HG03342 (cell line): Measurements from ENCODE around the gene PEAK1.

Experiments
- ATAC-seq: cut with Tn5 transposase; IDR thresholded peaks from one replicate; pipeline ENCODE4 v1.9.1; 2021; ENCODE audit warnings: mild to moderate bottlenecking, moderate library complexity; ENCODE audit not compliant: unreplicated experiment

Gene PEAK1

GRCh38 chr15:77419836-77420609 lies at the start of gene PEAK1:
Gene PEAK1 (minus strand): TSS chr15:77420104. CDS start chr15:77181926, 238,178 bp downstream.
- ATAC-seq, result peak; percentile 91

- no peak for ATAC-seq
Observed at GRCh38 chr15:77468896-77469295, 49.0 kb upstream of the PEAK1 start.

- ATAC-seq, result no peak
Observed at GRCh38 chr15:77466521-77466920, 46.6 kb upstream of the PEAK1 start.

- ATAC-seq, result no peak
Observed at GRCh38 chr15:77464129-77464865, 44.4 kb upstream of the PEAK1 start.

- ATAC-seq, result no peak
Observed at GRCh38 chr15:77461486-77461885, 41.6 kb upstream of the PEAK1 start.

GRCh38 chr15:77459031-77459430 lies 39.1 kb upstream of the PEAK1 start:
- ATAC-seq, result no peak

GRCh38 chr15:77457905-77458265 lies 38.0 kb upstream of the PEAK1 start:
- no peak for ATAC-seq

- no peak for ATAC-seq
Observed at GRCh38 chr15:77457191-77457904, 37.4 kb upstream of the PEAK1 start.

- no peak for ATAC-seq
Observed at GRCh38 chr15:77456746-77457145, 36.8 kb upstream of the PEAK1 start.

GRCh38 chr15:77455696-77456321 lies 35.9 kb upstream of the PEAK1 start:
- ATAC-seq, result no peak

GRCh38 chr15:77454951-77455350 lies 35.0 kb upstream of the PEAK1 start:
- no peak for ATAC-seq

GRCh38 chr15:77454265-77454664 lies 34.4 kb upstream of the PEAK1 start:
- no peak for ATAC-seq

- no peak for ATAC-seq
Observed at GRCh38 chr15:77446840-77447390, 27.0 kb upstream of the PEAK1 start.

GRCh38 chr15:77440378-77440999 lies 20.6 kb upstream of the PEAK1 start:
- peak; percentile 82 for ATAC-seq

- ATAC-seq, result no peak
Observed at GRCh38 chr15:77437264-77437663, 17.4 kb upstream of the PEAK1 start.

GRCh38 chr15:77436822-77437221 lies 16.9 kb upstream of the PEAK1 start:
- ATAC-seq, result no peak

- ATAC-seq, result no peak
Observed at GRCh38 chr15:77430652-77431051, 10.7 kb upstream of the PEAK1 start.

- ATAC-seq, result no peak
Observed at GRCh38 chr15:77430213-77430612, 10.3 kb upstream of the PEAK1 start.

GRCh38 chr15:77426871-77427270 lies 7.0 kb upstream of the PEAK1 start:
- ATAC-seq, result no peak

GRCh38 chr15:77426377-77426776 lies 6.5 kb upstream of the PEAK1 start:
- no peak for ATAC-seq
